GM12874 (cell line): Measurements from ENCODE around the gene KREMEN1.

ENCODE experiments used
- TF ChIP-seq, protein P1 (sequence below): IDR thresholded peaks from 2 replicates; pipeline ENCODE4 v1.5.1; 2011; ENCODE audit warnings: low read depth, mild to moderate bottlenecking, control low read depth, low read length, moderate library complexity; ENCODE audit not compliant: insufficient read depth

Gene KREMEN1

GRCh38 chr22:29215012-29215860 lies 142.4 kb downstream of the KREMEN1 start:
- TF ChIP-seq, protein P1, sequence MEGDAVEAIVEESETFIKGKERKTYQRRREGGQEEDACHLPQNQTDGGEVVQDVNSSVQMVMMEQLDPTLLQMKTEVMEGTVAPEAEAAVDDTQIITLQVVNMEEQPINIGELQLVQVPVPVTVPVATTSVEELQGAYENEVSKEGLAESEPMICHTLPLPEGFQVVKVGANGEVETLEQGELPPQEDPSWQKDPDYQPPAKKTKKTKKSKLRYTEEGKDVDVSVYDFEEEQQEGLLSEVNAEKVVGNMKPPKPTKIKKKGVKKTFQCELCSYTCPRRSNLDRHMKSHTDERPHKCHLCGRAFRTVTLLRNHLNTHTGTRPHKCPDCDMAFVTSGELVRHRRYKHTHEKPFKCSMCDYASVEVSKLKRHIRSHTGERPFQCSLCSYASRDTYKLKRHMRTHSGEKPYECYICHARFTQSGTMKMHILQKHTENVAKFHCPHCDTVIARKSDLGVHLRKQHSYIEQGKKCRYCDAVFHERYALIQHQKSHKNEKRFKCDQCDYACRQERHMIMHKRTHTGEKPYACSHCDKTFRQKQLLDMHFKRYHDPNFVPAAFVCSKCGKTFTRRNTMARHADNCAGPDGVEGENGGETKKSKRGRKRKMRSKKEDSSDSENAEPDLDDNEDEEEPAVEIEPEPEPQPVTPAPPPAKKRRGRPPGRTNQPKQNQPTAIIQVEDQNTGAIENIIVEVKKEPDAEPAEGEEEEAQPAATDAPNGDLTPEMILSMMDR = no peak

DNA sequence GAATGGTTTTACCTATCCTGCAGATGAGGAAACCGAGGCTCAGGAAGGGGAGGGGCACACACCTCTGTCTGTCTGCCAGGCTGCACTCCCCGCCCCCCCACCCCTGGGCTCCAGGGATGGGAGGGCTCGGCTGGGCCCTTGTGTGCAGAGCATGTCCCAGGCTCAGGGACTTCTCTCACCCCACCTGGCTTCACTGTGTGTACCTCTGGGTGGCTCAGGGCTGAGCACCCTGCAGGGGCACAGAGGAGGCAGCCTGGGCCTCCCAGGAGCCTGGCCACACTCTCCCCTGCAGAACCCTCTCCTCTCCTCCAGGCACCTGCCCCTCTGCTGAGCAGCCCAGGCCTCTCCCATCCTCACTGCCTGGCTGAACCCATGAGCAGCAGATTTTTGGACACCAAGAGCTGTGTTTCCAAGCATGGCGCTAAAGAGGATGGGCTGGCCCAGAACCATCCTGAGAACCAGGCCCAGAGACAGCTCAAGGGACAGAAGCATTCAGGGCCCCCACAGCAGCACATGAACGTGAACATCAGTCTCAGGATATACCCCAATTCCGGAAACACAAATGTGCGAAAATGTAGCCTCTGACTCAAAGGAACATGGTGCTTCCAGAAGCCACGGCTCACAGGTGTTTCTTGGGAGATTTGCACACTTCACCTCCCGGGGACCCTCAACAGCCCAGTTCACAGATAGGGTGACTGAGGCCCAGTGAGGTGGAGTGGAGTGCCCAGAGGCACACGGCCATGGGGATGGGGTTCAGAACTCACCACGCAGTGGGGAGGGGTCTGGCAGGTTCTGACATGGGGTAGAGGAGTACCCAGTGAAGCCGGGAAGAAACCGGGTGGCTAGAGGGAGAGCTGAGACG lies 143.4 kb downstream of the KREMEN1 start:
- TF ChIP-seq, protein P1 = no peak

DNA sequence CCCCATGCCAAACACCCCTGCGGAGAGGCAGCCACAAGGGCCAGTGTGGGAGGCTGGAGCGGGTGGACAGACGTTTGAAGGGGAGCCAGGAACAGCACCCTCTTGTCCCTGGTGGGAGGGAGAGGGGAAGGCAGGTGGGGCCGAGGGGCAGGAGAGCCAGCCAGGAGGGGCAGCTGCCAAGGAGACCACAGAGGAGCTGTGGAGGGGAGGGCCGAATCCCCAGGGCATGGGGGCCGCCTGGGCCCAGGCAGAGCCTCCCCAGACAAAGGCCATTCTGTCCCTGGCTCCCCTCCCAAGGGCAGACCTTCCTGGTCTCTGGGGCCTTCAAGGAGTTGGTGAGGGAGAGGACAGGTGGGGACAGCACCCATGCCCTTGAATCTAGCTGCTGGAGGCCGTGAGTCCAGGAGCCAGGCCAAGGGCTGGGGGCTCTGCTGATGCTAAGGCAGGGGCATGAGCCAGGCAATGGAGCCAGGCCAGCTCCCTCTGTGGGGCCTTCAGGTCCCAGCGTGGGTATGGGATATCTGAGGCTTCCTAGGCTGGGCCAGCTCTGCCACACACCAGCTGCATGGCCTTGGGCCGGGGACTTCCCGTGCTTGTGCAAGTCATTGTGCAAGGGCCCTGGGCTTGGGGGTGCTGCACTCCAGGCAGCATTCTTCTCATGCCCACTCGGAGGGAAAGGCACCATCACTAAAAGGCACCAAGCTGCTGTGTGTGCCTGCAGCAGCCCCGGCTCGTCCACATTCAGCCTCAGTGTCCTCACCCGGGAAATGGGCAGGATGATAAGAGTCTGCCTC lies 144.2 kb downstream of the KREMEN1 start:
- TF ChIP-seq, protein P1 = no peak
